CD14-positive monocyte (primary cell): ENCODE measurements around the gene SLC35G2. TPM values are rescaled to one million over a fixed set of nuclear protein-coding genes. Genes with fewer than 3 reads are reported as not detected.
"Not testable (repeated sequence)": the region's sequence is repeated elsewhere in the genome, so short reads cannot be mapped to it uniquely, and the experiment has no call there.

Experiments used
- DNase-seq, 3 donors: peaks; one replicate each; pipeline ENCODE4 v3.0.0-alpha.2; 2011 to 2022
- H2AFZ ChIP-seq: 2 replicates; pipeline ENCODE4 v1.6.0; 2012; ENCODE audit warnings: mild to moderate bottlenecking, low read depth, low read length, inconsistent platforms; ENCODE audit not compliant: insufficient read depth, poor library complexity, severe bottlenecking
- H3K27ac ChIP-seq, 2 donors: 1 replicate in 1 of 2; 2 replicates in 1 of 2; pipeline ENCODE4 v1.5.1; 2012 to 2013; ENCODE audit warnings: low read length in 2 of 2, control low read depth in 1 of 2, inconsistent platforms in 1 of 2, low read depth in 1 of 2, mild to moderate bottlenecking in 1 of 2
- H3K27me3 ChIP-seq, 2 donors: one replicate each; pipeline versions ENCODE4 v1.6.0 to v1.6.1; 2011 to 2013; ENCODE audit warnings: low read length in 2 of 2; ENCODE audit not compliant: control insufficient read depth in 2 of 2, insufficient read depth in 2 of 2
- H3K36me3 ChIP-seq, 2 donors: replicated peaks in 1 of 2; 1 replicate in 1 of 2; 2 replicates in 1 of 2; pipeline versions ENCODE4 v1.5.1 to v1.6.1; 2012 to 2013; ENCODE audit warnings: low read length in 2 of 2, control low read depth in 1 of 2, inconsistent platforms in 1 of 2, mild to moderate bottlenecking in 1 of 2; ENCODE audit not compliant: insufficient read depth in 2 of 2, control insufficient read depth in 1 of 2
- H3K4me1 ChIP-seq, 2 donors: 1 replicate in 1 of 2; 2 replicates in 1 of 2; pipeline versions ENCODE4 v1.5.1 to v1.6.1; 2012 to 2013; ENCODE audit warnings: low read length in 2 of 2, control low read depth in 1 of 2, inconsistent platforms in 1 of 2, mild to moderate bottlenecking in 1 of 2, moderate library complexity in 1 of 2; ENCODE audit not compliant: insufficient read depth in 2 of 2, control insufficient read depth in 1 of 2
- H3K4me2 ChIP-seq: replicated peaks from 2 replicates; pipeline ENCODE3; 2012; ENCODE audit warnings: low read length, moderate library complexity, mild to moderate bottlenecking; ENCODE audit not compliant: poor library complexity, severe bottlenecking; ENCODE audit errors: extremely low read depth
- H3K4me3 ChIP-seq, 3 experiments: fragments of 200-600 bp in 1 of 3; sonication (generic) in 1 of 3; replicated peaks in 1 of 3; 1 replicate in 2 of 3; 2 replicates in 1 of 3; pipeline ENCODE4 v1.5.1; 2011 to 2013; ENCODE audit warnings: low read length in 3 of 3, mild to moderate bottlenecking in 3 of 3, control low read depth in 2 of 3, low read depth in 2 of 3, inconsistent platforms in 1 of 3, moderate library complexity in 1 of 3
- H3K79me2 ChIP-seq: 2 replicates; pipeline ENCODE4 v1.6.0; 2012; ENCODE audit warnings: mild to moderate bottlenecking, control low read depth, inconsistent platforms, low read length, moderate library complexity; ENCODE audit not compliant: insufficient read depth
- H3K9ac ChIP-seq: 2 replicates; pipeline ENCODE4 v1.6.0; 2017; ENCODE audit warnings: low read length, mild to moderate bottlenecking; ENCODE audit not compliant: insufficient read depth, poor library complexity, severe bottlenecking
- H3K9me3 ChIP-seq, 2 donors: replicated peaks in 1 of 2; 1 replicate in 1 of 2; 2 replicates in 1 of 2; pipeline versions ENCODE4 v1.5.1 to v1.6.1; 2012 to 2013; ENCODE audit warnings: low read length in 2 of 2, control low read depth in 1 of 2; ENCODE audit not compliant: control insufficient read depth in 1 of 2, insufficient read depth in 1 of 2
- H4K20me1 ChIP-seq: 2 replicates; pipeline ENCODE4 v1.6.0; 2012; ENCODE audit warnings: mild to moderate bottlenecking, low read length, control low read depth, moderate library complexity; ENCODE audit not compliant: insufficient read depth
- H3K27ac Mint-ChIP-seq, 7 donors: one replicate each; pipeline ENCODE4 v1.8.0; 2020; ENCODE audit warnings: mild to moderate bottlenecking in 7 of 7, mixed read lengths in 7 of 7, moderate library complexity in 6 of 7, inconsistent platforms in 2 of 7
- H3K27me3 Mint-ChIP-seq, 3 donors: one replicate each; pipeline ENCODE4 v1.8.0; 2021 to 2022; ENCODE audit warnings: low read depth in 3 of 3, mild to moderate bottlenecking in 3 of 3, mixed read lengths in 3 of 3, moderate library complexity in 3 of 3, inconsistent platforms in 1 of 3
- H3K36me3 Mint-ChIP-seq, 2 donors: one replicate each; pipeline ENCODE4 v1.8.0; 2020; ENCODE audit warnings: mixed read lengths in 2 of 2, inconsistent platforms in 1 of 2, mild to moderate bottlenecking in 1 of 2
- H3K4me1 Mint-ChIP-seq: one replicate; pipeline ENCODE4 v1.8.0; 2020; ENCODE audit warnings: mild to moderate bottlenecking, mixed read lengths
- H3K4me3 Mint-ChIP-seq, 2 donors: one replicate each; pipeline ENCODE4 v1.8.0; 2020; ENCODE audit warnings: mild to moderate bottlenecking in 2 of 2, mixed read lengths in 2 of 2, moderate library complexity in 1 of 2
- H3K9me3 Mint-ChIP-seq, 7 donors: one replicate each; pipeline ENCODE4 v1.8.0; 2020 to 2022; ENCODE audit warnings: mixed read lengths in 7 of 7, mild to moderate bottlenecking in 6 of 7, moderate library complexity in 6 of 7, inconsistent platforms in 2 of 7
- WGBS: methylation state at CpG from one replicate; pipeline ENCODE4 v1.1.5; 2013; ENCODE audit warnings: missing lambda C conversion rate; ENCODE audit not compliant: insufficient coverage; 5-methylcytosine and 5-hydroxymethylcytosine counted together
- intact Hi-C, 2 donors: fragments of 100-400 bp; cut with micrococcal nuclease; formaldehyde crosslinking; loops; one replicate each; pipeline versions ENCODE4 v1.15.0 to v1.15.1; 2023
- polyA plus RNA-seq, 3 donors: library from polyadenylated mRNA; depleted of rRNA in 1 of 3; unstranded in 2 of 3; stranded (reverse) in 1 of 3; fragments of 300-500 nt in 2 of 3; fragments of >200 nt in 1 of 3; fragmentation: Illumina TruSeq in 2 of 3; gene quantifications; 1 replicate in 2 of 3; 2 replicates in 1 of 3; pipeline ENCODE4 v1.2.3, GENCODE V29; 2012 to 2021
- TF ChIP-seq, protein P1 (sequence below): fragments of 200-600 bp; IDR thresholded peaks from one replicate; pipeline ENCODE4 v1.8.0; 2022; ENCODE audit warnings: antibody characterized with exemption, mild to moderate bottlenecking

SLC35G2 gene
- polyA plus RNA-seq, 3 donors: not detected

DNA sequence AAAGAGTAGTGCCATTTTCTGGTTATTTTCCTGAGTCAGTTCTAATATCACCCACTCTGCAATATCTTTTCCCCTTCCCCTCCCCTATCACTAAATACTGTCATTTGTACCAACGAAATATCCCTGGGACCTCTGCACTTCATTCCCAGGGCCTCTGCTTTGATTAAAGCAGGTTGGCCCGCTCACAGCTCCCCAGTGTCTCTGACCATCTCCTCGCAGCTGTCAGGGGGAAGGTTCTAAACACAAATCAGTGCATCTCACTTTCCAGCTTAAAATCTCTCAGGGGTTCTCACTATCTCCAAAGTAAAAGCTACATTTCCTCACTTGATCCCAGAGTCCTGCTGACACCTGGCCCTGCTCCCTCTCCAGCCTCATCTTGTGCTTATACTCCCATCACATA lies 28.1 kb upstream of the SLC35G2 start:
- Histone ChIP-seq H3K9me3 (no peaks in the 10 kb centered on the region), H3K4me1 (peaks cover 16 to 18% of the 10 kb centered on the region in 2 donors), H3K36me3 (no peaks in the 10 kb centered on the region), H3K4me3 (no peak overlapping the region), H2AFZ (no peak overlapping the region), H4K20me1 (no peaks in the 10 kb centered on the region), H3K27me3 (no peaks in the 10 kb centered on the region), H3K9ac (no peak overlapping the region), H3K27ac (no peak overlapping the region), H3K79me2 (no peaks in the 10 kb centered on the region), H3K4me2 (no peak overlapping the region)
- no peak for DNase-seq
- WGBS: 100% methylated on average over 1 of the region's 3 CpGs
- H3K4me3 Mint-ChIP-seq: no peak overlapping the region
- H3K27me3 Mint-ChIP-seq: peaks cover 0 to 4% (median 2%) of the 10 kb centered on the region in 3 donors
- intact Hi-C loops: no loop called here
- peaks cover 0 to 1% (median 0%) of the 10 kb centered on the region in 7 donors for H3K9me3 Mint-ChIP-seq
- H3K36me3 Mint-ChIP-seq: no peaks in the 10 kb centered on the region
- TF ChIP-seq, protein P1, sequence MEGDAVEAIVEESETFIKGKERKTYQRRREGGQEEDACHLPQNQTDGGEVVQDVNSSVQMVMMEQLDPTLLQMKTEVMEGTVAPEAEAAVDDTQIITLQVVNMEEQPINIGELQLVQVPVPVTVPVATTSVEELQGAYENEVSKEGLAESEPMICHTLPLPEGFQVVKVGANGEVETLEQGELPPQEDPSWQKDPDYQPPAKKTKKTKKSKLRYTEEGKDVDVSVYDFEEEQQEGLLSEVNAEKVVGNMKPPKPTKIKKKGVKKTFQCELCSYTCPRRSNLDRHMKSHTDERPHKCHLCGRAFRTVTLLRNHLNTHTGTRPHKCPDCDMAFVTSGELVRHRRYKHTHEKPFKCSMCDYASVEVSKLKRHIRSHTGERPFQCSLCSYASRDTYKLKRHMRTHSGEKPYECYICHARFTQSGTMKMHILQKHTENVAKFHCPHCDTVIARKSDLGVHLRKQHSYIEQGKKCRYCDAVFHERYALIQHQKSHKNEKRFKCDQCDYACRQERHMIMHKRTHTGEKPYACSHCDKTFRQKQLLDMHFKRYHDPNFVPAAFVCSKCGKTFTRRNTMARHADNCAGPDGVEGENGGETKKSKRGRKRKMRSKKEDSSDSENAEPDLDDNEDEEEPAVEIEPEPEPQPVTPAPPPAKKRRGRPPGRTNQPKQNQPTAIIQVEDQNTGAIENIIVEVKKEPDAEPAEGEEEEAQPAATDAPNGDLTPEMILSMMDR: no peak
- no peak overlapping the region for H3K27ac Mint-ChIP-seq
- H3K4me1 Mint-ChIP-seq: peaks cover 24% of the 10 kb centered on the region

DNA sequence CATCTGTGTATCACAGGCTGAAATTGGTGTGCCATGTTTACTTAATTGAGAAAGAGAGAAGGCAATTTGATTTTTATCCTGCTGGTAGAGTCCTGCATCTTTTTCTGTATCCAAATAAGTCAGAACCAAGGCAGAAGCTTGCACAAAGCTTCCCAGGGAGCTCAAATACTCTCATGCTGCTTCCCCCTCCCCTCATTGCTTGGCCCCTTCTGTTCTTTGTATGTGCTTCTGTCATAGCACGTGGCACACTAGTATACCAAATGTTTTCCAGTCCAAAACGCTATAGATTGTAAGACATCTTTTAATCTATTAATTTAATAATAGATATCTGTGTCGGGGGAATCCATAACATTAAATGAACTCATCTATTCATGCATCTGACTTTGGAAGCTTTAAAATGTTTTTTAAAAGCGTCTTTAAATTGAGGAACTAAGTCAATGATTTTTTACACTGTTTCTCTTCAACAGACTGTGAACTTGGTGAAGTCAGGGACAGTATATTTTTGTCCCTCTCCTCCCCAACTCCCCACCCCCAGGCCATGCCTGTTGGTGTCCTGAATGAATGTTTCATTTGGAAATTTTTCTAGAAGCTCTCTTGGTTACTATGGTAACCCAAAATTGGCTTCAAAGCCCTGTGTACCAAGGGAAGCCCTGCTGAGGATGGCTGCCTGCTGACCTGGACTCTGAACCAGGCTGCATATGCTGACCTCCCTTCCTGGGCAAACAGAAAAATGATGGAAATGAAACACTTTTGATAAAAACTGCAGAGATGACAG lies 26.2 kb upstream of the SLC35G2 start:
- H3K27me3 ChIP-seq: no peaks in the 10 kb centered on the region
- H3K36me3 Mint-ChIP-seq: no peaks in the 10 kb centered on the region
- TF ChIP-seq, protein P1: no peak
- H3K36me3 ChIP-seq: no peaks in the 10 kb centered on the region
- no peak overlapping the region for H2AFZ ChIP-seq
- no peak overlapping the region for H3K27ac ChIP-seq
- H3K4me1 ChIP-seq: no peaks in the 10 kb centered on the region
- no peaks in the 10 kb centered on the region for H3K79me2 ChIP-seq
- no peak overlapping the region for H3K9ac ChIP-seq
- H4K20me1 ChIP-seq: no peaks in the 10 kb centered on the region
- peaks cover 0 to 4% (median 2%) of the 10 kb centered on the region in 3 donors for H3K27me3 Mint-ChIP-seq
- H3K4me2 ChIP-seq: no peak overlapping the region
- H3K27ac Mint-ChIP-seq: no peak overlapping the region
- H3K4me3 Mint-ChIP-seq: no peak overlapping the region
- no peak overlapping the region for H3K4me3 ChIP-seq
- intact Hi-C loops: no loop called here
- WGBS: no CpG with 5 or more reads among the region's 4 CpGs
- DNase-seq: no peak
- peaks cover 0 to 1% (median 0%) of the 10 kb centered on the region in 7 donors for H3K9me3 Mint-ChIP-seq
- H3K4me1 Mint-ChIP-seq: peaks cover 9% of the 10 kb centered on the region
- H3K9me3 ChIP-seq: no peaks in the 10 kb centered on the region

DNA sequence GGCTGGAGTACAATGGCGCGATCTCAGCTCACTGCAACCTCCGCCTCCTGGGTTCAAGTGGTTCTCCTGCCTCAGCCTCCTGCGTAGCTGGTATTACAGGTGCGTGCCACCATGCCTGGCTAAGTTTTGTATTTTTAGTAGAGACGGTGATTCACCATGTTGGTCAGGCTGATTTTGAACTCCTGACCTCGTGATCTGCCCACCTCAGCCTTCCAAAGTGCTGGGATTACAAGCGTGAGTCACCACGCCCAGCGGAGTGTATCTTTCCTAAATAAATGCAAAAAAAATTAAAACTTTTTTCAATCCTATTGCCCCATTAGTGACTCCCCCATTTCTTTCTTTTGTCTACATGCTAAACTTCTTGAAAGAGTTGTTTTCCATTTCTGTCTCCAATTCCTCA lies 17.8 kb upstream of the SLC35G2 start:
- H2AFZ ChIP-seq, H3K36me3 Mint-ChIP-seq, H3K27me3 ChIP-seq, H3K4me3 ChIP-seq, H3K4me3 Mint-ChIP-seq, H3K27ac Mint-ChIP-seq, DNase-seq, intact Hi-C loops, H3K4me1 ChIP-seq, H3K9me3 ChIP-seq, H3K79me2 ChIP-seq, H3K9ac ChIP-seq, H4K20me1 ChIP-seq, H3K27ac ChIP-seq, H3K27me3 Mint-ChIP-seq, H3K4me1 Mint-ChIP-seq, H3K36me3 ChIP-seq, H3K9me3 Mint-ChIP-seq, H3K4me2 ChIP-seq: not testable (repeated sequence)
- WGBS: 94% methylated on average over 4 of the region's 10 CpGs
